ENCODE results near the gene IQCF6. TPM values are rescaled to one million over a fixed set of nuclear protein-coding genes. Genes with fewer than 3 reads are reported as not detected.
"Not testable (repeated sequence)": the region's sequence is repeated elsewhere in the genome, so short reads cannot be mapped to it uniquely, and the experiment has no call there.

Gene IQCF6
- total RNA-seq, 1 donor from 2014 or later: not detected

GRCh38 chr3:51794206-51794605 lies 15.2 kb upstream of the IQCF6 start:
- Histone ChIP-seq H3K4me1 (ENCODE audit: insufficient read depth, low read length) (no peaks in the 10 kb centered on the region), H4K20me1 (ENCODE audit: insufficient read depth, low read length) (no peaks in the 10 kb centered on the region), H3K27ac (ENCODE audit: low read depth, low read length) (no peak overlapping the region), H3K9me3 (ENCODE audit: insufficient read depth, low read depth, low read length) (no peaks in the 10 kb centered on the region), H3K27me3 (ENCODE audit: insufficient read depth, low read length) (peaks cover 7% of the 10 kb centered on the region), H3K36me3 (ENCODE audit: insufficient read depth, low read length) (no peaks in the 10 kb centered on the region), H2AFZ (ENCODE audit: low read depth, low read length) (no peak overlapping the region), H3K79me2 (ENCODE audit: insufficient read depth, low read length) (no peaks in the 10 kb centered on the region), H3K4me3 (ENCODE audit: insufficient read depth, low read depth, low read length) (no peak overlapping the region), H3K4me2 (ENCODE audit: low read length) (no peak overlapping the region), H3K9ac (ENCODE audit: low read length) (no peak overlapping the region)
- no peak for DNase-seq (ENCODE audit: low read depth)
- FAIRE-seq: no peak
- Mint-ChIP-seq H3K27me3 (ENCODE audit: low read depth, unreplicated experiment) (no peaks in the 10 kb centered on the region), H3K9me3 (ENCODE audit: unreplicated experiment) (peaks cover 4% of the 10 kb centered on the region), H3K36me3 (ENCODE audit: low read depth, unreplicated experiment) (no peaks in the 10 kb centered on the region), H3K4me3 (ENCODE audit: unreplicated experiment) (no peak overlapping the region), H3K4me1 (ENCODE audit: low read depth, unreplicated experiment) (peaks cover 3% of the 10 kb centered on the region), H3K27ac (ENCODE audit: unreplicated experiment) (no peak overlapping the region)
- TF ChIP-seq EZH2 (IDR thresholded peaks at IDR 0.05; ENCODE audit: insufficient read depth, low read length) (no peak), CTCF (IDR thresholded peaks at IDR 0.05; ENCODE audit: insufficient read depth, low read depth, low read length) (no peak)

- Mint-ChIP-seq H3K4me3 (ENCODE audit: unreplicated experiment) (no peak overlapping the region), H3K27ac (ENCODE audit: unreplicated experiment) (no peak overlapping the region), H3K4me1 (ENCODE audit: low read depth, unreplicated experiment) (peaks cover 3% of the 10 kb centered on the region), H3K36me3 (ENCODE audit: low read depth, unreplicated experiment) (no peaks in the 10 kb centered on the region), H3K27me3 (ENCODE audit: low read depth, unreplicated experiment) (no peaks in the 10 kb centered on the region), H3K9me3 (ENCODE audit: unreplicated experiment) (peaks cover 4% of the 10 kb centered on the region)
- Histone ChIP-seq H3K79me2 (ENCODE audit: insufficient read depth, low read length) (no peaks in the 10 kb centered on the region), H3K27ac (ENCODE audit: low read depth, low read length) (no peak overlapping the region), H3K4me1 (ENCODE audit: insufficient read depth, low read length) (no peaks in the 10 kb centered on the region), H3K4me3 (ENCODE audit: insufficient read depth, low read depth, low read length) (no peak overlapping the region), H2AFZ (ENCODE audit: low read depth, low read length) (no peak overlapping the region), H3K9me3 (ENCODE audit: insufficient read depth, low read depth, low read length) (no peaks in the 10 kb centered on the region), H3K4me2 (ENCODE audit: low read length) (no peak overlapping the region), H3K27me3 (ENCODE audit: insufficient read depth, low read length) (no peaks in the 10 kb centered on the region), H3K36me3 (ENCODE audit: insufficient read depth, low read length) (no peaks in the 10 kb centered on the region), H3K9ac (ENCODE audit: low read length) (no peak overlapping the region), H4K20me1 (ENCODE audit: insufficient read depth, low read length) (no peaks in the 10 kb centered on the region)
- DNase-seq (ENCODE audit: low read depth) (no peak), FAIRE-seq (no peak)
- no peak for TF ChIP-seq CTCF (IDR thresholded peaks at IDR 0.05; ENCODE audit: insufficient read depth, low read depth, low read length)
- no peak for TF ChIP-seq EZH2 (IDR thresholded peaks at IDR 0.05; ENCODE audit: insufficient read depth, low read length)
These were observed 13.2 kb upstream of the IQCF6 start for GRCh38 chr3:51792206-51792605.

GRCh38 chr3:51789437-51789836 lies 10.4 kb upstream of the IQCF6 start:
- no peaks in the 10 kb centered on the region for H3K36me3 Mint-ChIP-seq (ENCODE audit: low read depth, unreplicated experiment)
- Histone ChIP-seq H3K9ac (ENCODE audit: low read length) (no peak overlapping the region), H2AFZ (ENCODE audit: low read depth, low read length) (no peak overlapping the region), H4K20me1 (ENCODE audit: insufficient read depth, low read length) (no peaks in the 10 kb centered on the region), H3K4me3 (ENCODE audit: insufficient read depth, low read depth, low read length) (no peak overlapping the region), H3K4me2 (ENCODE audit: low read length) (no peak overlapping the region), H3K36me3 (ENCODE audit: insufficient read depth, low read length) (no peaks in the 10 kb centered on the region), H3K79me2 (ENCODE audit: insufficient read depth, low read length) (no peaks in the 10 kb centered on the region), H3K27me3 (ENCODE audit: insufficient read depth, low read length) (no peaks in the 10 kb centered on the region), H3K9me3 (ENCODE audit: insufficient read depth, low read depth, low read length) (no peaks in the 10 kb centered on the region), H3K27ac (ENCODE audit: low read depth, low read length) (no peak overlapping the region), H3K4me1 (ENCODE audit: insufficient read depth, low read length) (no peaks in the 10 kb centered on the region)
- H3K9me3 Mint-ChIP-seq (ENCODE audit: unreplicated experiment): peaks cover 4% of the 10 kb centered on the region
- no peak overlapping the region for H3K4me3 Mint-ChIP-seq (ENCODE audit: unreplicated experiment)
- TF ChIP-seq EZH2 (IDR thresholded peaks at IDR 0.05; ENCODE audit: insufficient read depth, low read length) (no peak), CTCF (IDR thresholded peaks at IDR 0.05; ENCODE audit: insufficient read depth, low read depth, low read length) (no peak)
- no peaks in the 10 kb centered on the region for H3K27me3 Mint-ChIP-seq (ENCODE audit: low read depth, unreplicated experiment)
- DNase-seq (ENCODE audit: low read depth): no peak
- no peak for FAIRE-seq
- H3K4me1 Mint-ChIP-seq (ENCODE audit: low read depth, unreplicated experiment): no peaks in the 10 kb centered on the region
- no peak overlapping the region for H3K27ac Mint-ChIP-seq (ENCODE audit: unreplicated experiment)

- not testable (repeated sequence) for H3K4me3 Mint-ChIP-seq (ENCODE audit: unreplicated experiment); H3K9ac ChIP-seq (ENCODE audit: low read length); H3K9me3 ChIP-seq (ENCODE audit: insufficient read depth, low read depth, low read length); H3K36me3 ChIP-seq (ENCODE audit: insufficient read depth, low read length); H4K20me1 ChIP-seq (ENCODE audit: insufficient read depth, low read length); H2AFZ ChIP-seq (ENCODE audit: low read depth, low read length); FAIRE-seq; H3K9me3 Mint-ChIP-seq (ENCODE audit: unreplicated experiment); H3K27me3 Mint-ChIP-seq (ENCODE audit: low read depth, unreplicated experiment); H3K36me3 Mint-ChIP-seq (ENCODE audit: low read depth, unreplicated experiment); H3K4me1 ChIP-seq (ENCODE audit: insufficient read depth, low read length); H3K27me3 ChIP-seq (ENCODE audit: insufficient read depth, low read length); H3K4me3 ChIP-seq (ENCODE audit: insufficient read depth, low read depth, low read length); H3K79me2 ChIP-seq (ENCODE audit: insufficient read depth, low read length); H3K27ac Mint-ChIP-seq (ENCODE audit: unreplicated experiment); H3K4me2 ChIP-seq (ENCODE audit: low read length); H3K4me1 Mint-ChIP-seq (ENCODE audit: low read depth, unreplicated experiment); H3K27ac ChIP-seq (ENCODE audit: low read depth, low read length); DNase-seq (ENCODE audit: low read depth)
These were observed 8.5 kb upstream of the IQCF6 start for GRCh38 chr3:51787576-51787975.
